Measurements from ENCODE around the gene ATE1. TPM values are rescaled to one million over a fixed set of nuclear protein-coding genes. Genes with fewer than 3 reads are reported as not detected.

Gene ATE1
- total and polyA plus RNA-seq, 10 of the 15 experiments (the other 5 are each of a cell fraction or from before 2014, with no cell fraction given): 4.3 to 22.7 (median 15.9) TPM

- in situ Hi-C loops (cut with MboI) (no loop called here), intact Hi-C loops (cut with micrococcal nuclease; ENCODE audit: unreplicated experiment) (no loop called here)
- H3K27me3 ChIP-seq (replicated peaks in 1 of 2; ENCODE audit: control insufficient read depth in 2 of 2, insufficient read depth in 2 of 2, low read length in 1 of 2): no peaks in the 10 kb centered on the region
- CTCF ChIA-PET: interaction anchor here (0.7 to 1.5 kb wide), 3 partner anchors 10 to 1611 kb away, joined by 3 to 4 read pairs (median 3); no protein-coding TSS in a partner anchor
- no peak overlapping the region for H2AFZ ChIP-seq (ENCODE audit: control insufficient read depth, low read depth, low read length)
- no TSS peak for BruUV-seq (replicated peaks)
- H3K4me3 ChIP-seq: no peak overlapping the region
- H3K4me2 ChIP-seq (ENCODE audit: control insufficient read depth, insufficient read depth): no peak overlapping the region
- FAIRE-seq: no peak
- no peaks in the 10 kb centered on the region for H4K20me1 ChIP-seq (ENCODE audit: control insufficient read depth, insufficient read depth)
- RAD21 ChIA-PET (ENCODE audit: unreplicated experiment): no interaction called here
- H3K9ac ChIP-seq (ENCODE audit: control insufficient read depth, insufficient read depth, low read length): no peak overlapping the region
- no peak overlapping the region for H3K27ac ChIP-seq (ENCODE audit: control insufficient read depth, insufficient read depth)
- no peaks in the 10 kb centered on the region for H3K79me2 ChIP-seq (ENCODE audit: control insufficient read depth, insufficient read depth, low read length)
- WGBS (ENCODE audit: insufficient coverage, insufficient replicate concordance, low lambda C conversion rate, missing lambda C conversion rate): 98% methylated on average over 3 of the region's 3 CpGs
- H3K36me3 ChIP-seq (ENCODE audit: control insufficient read depth in 2 of 2, insufficient read depth in 2 of 2, low read length in 1 of 2): no peaks in the 10 kb centered on the region
- H3K9me3 ChIP-seq (replicated peaks; ENCODE audit: control insufficient read depth, insufficient read depth, low read length): no peaks in the 10 kb centered on the region
- no peaks in the 10 kb centered on the region for H3K4me1 ChIP-seq (ENCODE audit: control insufficient read depth, insufficient read depth, low read length)
- POLR2A ChIA-PET: no interaction called here
- no peak for DNase-seq (ENCODE audit: low read depth, low spot score)
- no peak for ATAC-seq
- SMC1A ChIA-PET (ENCODE audit: uncharacterized antibody, unreplicated experiment): no interaction called here
- no peak for TF ChIP-seq GATAD2B (conservative IDR thresholded peaks at IDR 0.05; ENCODE audit: low read depth)
- no peak for TF ChIP-seq BCLAF1 (IDR thresholded peaks at IDR 0.05)
- TF ChIP-seq ZBTB4 (CRISPR knock-in tag; IDR thresholded peaks at IDR 0.05): no peak
- TF ChIP-seq ETV6 (conservative IDR thresholded peaks at IDR 0.05 in 1 of 2, IDR thresholded peaks at IDR 0.05 in 1 of 2; ENCODE audit: borderline replicate concordance in 1 of 2, low read depth in 1 of 2): no peak
- no peak for TF ChIP-seq HCFC1 (IDR thresholded peaks at IDR 0.05; ENCODE audit: low read length)
- no peak for TF ChIP-seq SPI1 (IDR thresholded peaks at IDR 0.05; ENCODE audit: borderline replicate concordance, insufficient read depth, low read depth, low read length)
- TF ChIP-seq SIX5 (IDR thresholded peaks at IDR 0.05; ENCODE audit: low read depth, low read length, severe bottlenecking): no peak
- TF ChIP-seq NBN (IDR thresholded peaks at IDR 0.05): no peak
- no peak for TF ChIP-seq CTCF (IDR thresholded peaks at IDR 0.05 in 2 of 3, conservative IDR thresholded peaks at IDR 0.05 in 1 of 3; ENCODE audit: control insufficient read depth in 2 of 3, extremely low read depth in 1 of 3, insufficient read depth in 1 of 3, low read depth in 3 of 3, low read length in 3 of 3)
- TF ChIP-seq BACH1 (IDR thresholded peaks at IDR 0.05; ENCODE audit: borderline replicate concordance): no peak
- no peak for TF ChIP-seq IKZF2 (IDR thresholded peaks at IDR 0.05)
- TF ChIP-seq CREB1 (IDR thresholded peaks at IDR 0.05; ENCODE audit: low read depth): no peak
- no peak for TF ChIP-seq CBX5 (IDR thresholded peaks at IDR 0.05; ENCODE audit: low read depth)
- TF ChIP-seq, protein P1, sequence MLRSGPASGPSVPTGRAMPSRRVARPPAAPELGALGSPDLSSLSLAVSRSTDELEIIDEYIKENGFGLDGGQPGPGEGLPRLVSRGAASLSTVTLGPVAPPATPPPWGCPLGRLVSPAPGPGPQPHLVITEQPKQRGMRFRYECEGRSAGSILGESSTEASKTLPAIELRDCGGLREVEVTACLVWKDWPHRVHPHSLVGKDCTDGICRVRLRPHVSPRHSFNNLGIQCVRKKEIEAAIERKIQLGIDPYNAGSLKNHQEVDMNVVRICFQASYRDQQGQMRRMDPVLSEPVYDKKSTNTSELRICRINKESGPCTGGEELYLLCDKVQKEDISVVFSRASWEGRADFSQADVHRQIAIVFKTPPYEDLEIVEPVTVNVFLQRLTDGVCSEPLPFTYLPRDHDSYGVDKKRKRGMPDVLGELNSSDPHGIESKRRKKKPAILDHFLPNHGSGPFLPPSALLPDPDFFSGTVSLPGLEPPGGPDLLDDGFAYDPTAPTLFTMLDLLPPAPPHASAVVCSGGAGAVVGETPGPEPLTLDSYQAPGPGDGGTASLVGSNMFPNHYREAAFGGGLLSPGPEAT (IDR thresholded peaks at IDR 0.05; ENCODE audit: low read depth): no peak
Measured at GRCh38 chr10:121747163-121747775, 180.6 kb downstream of the ATE1 start.

Data from GM12878 (cell line).